Measurements from ENCODE around the gene C1orf21.

The C1orf21 gene

DNA sequence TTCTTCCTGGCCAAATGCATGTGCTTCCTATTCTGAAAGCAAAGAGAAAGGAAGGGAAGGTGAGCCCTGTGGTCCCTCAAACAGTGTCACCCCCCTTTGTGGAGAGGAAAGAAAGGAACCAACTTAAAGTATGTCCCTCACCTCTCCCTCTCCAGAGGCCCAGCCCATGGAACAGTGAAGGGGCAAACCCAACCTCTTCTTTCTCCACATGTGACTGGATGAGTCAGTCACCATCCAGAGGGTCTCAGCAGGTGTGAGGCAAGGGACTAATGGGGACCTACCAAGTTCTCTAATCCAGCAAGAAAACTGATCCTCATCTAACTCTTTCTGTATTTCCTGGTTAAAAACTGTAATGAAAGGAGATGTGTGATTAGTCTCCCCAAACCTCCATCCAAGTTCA, 222.2 kb downstream of the C1orf21 start:
- TF ChIP-seq GATA3 (IDR thresholded peaks at IDR 0.05; ENCODE audit: low read depth, low read length) (no peak), GATA2 (IDR thresholded peaks at IDR 0.05; ENCODE audit: low read depth, low read length) (no peak)

DNA sequence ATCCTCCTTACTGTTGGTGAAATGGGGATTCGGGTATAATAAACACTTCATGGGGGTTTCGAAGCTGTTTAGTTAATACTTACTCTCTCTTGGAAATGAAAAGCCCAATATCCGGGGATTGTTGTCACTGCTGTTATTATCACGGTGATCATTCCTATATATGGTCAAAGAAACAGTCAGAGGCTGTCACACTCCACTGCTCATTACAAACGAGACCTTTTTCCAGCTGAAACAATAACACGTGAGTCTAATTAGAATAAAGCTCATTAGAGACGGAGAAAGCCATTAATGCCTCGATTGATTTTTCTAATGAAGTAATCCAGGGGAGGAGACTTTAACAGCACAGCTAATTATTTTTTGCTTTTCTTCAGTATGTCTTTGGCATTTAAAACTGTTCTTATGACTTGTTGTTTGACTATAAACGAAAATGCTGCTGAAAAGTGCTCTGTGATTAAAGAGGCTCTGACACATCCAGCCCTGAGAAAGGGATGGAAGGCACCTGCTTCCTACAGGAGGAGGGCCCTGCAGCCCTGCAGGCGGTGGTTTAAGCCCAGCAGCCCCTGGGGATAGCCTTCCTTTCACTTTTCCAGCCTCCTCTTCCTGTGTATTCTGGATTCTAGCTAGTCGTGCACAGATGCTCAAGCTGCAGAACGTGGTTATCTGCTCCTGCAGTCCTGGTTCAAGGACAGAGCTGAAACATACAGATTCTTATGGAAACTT, 224.2 kb downstream of the C1orf21 start:
- TF ChIP-seq GATA3 (IDR thresholded peaks at IDR 0.05; ENCODE audit: low read depth, low read length): no peak
- no peak for TF ChIP-seq GATA2 (IDR thresholded peaks at IDR 0.05; ENCODE audit: low read depth, low read length)

DNA sequence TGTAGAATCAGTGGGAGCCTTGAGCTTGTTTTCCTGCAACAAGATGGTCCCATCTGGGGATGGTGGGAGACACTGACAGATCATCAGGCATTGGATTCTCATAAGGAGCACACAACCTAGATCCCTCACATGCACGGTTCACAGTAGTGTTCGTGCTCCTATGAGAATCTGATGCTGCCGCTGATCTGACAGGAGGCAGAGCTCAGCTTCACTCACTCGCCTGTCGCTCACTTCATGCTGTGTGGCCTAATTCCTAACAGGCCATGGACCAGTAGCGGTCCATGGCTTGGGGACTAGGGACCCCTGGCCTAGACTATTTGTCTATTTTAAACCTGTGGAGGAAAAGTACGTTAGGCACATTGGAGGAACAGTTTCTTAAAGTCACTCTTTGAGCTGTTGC, 227.8 kb downstream of the C1orf21 start:
- TF ChIP-seq GATA3 (IDR thresholded peaks at IDR 0.05; ENCODE audit: low read depth, low read length) (no peak), GATA2 (IDR thresholded peaks at IDR 0.05; ENCODE audit: low read depth, low read length) (no peak)

DNA sequence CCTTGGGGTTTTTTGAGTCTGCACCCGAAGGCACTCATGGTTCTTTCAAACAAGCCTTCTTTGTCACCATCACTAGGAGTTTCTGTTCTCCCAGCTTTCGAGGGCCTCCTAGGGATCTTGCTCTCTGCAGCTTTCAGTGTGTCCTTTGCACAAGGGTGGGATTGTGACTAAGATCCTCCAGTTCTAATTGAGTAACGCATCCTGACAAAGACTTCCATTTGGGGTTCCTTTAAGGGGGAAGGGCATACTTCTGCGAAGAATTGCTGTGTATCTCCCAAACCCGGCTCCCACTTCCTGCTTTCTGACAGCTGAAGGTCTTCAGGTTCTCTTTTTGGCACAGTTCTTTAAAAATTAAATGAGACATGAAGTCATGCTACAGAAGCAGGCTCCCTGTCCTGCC, 228.5 kb downstream of the C1orf21 start:
- TF ChIP-seq GATA2 (IDR thresholded peaks at IDR 0.05; ENCODE audit: low read depth, low read length) (no peak), GATA3 (IDR thresholded peaks at IDR 0.05; ENCODE audit: low read depth, low read length) (no peak)

DNA sequence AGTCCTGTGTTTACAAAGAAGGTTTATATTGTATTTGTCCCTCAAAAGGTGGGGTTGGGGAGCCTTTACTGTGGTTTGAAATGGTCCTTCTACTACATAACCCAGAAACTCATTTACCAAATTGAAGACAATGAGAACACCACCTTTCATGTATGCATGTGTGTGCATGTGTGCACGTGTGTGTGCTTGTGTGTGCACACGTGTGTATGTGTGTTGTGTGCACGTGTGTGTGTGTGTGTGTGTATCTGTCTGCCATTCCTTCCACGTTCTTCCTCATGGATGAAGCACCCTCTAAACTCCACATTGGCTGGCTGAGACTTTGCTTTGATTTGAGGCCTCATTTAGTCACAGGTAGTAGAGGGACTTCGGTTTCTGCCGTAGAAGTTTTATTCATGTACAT, 229.7 kb downstream of the C1orf21 start:
- TF ChIP-seq GATA3 (IDR thresholded peaks at IDR 0.05; ENCODE audit: low read depth, low read length) (no peak), GATA2 (IDR thresholded peaks at IDR 0.05; ENCODE audit: low read depth, low read length) (no peak)

DNA sequence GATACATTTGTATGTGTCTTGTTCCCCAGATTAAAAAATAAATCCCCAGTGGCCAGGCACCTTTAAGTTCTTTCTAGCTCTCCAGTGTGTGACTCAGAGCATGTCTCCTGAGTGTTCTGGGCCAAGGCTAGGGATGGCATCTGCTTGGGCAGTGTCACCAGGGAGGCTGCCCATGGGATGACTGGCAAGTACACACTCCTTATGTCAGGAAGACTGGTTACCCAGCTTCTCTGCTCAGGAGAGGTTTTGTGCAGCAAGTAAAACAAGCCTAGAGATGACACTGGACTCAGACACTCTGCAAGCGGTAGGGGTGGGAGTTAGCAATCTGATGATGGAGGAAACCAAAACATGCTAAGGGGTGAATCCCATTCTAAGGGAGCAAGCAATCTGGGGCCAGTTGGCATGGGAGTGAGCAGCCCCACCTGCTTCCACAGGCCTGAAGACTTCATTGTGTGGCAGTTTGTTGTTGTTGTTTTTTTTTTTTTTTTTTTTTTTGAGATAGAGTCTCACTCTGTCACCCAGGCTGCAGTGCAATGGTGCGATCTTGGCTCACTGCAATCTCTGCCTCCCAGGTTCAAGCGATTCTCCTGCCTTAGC, 230.7 kb downstream of the C1orf21 start:
- no peak for TF ChIP-seq GATA2 (IDR thresholded peaks at IDR 0.05; ENCODE audit: low read depth, low read length)
- no peak for TF ChIP-seq GATA3 (IDR thresholded peaks at IDR 0.05; ENCODE audit: low read depth, low read length)

DNA sequence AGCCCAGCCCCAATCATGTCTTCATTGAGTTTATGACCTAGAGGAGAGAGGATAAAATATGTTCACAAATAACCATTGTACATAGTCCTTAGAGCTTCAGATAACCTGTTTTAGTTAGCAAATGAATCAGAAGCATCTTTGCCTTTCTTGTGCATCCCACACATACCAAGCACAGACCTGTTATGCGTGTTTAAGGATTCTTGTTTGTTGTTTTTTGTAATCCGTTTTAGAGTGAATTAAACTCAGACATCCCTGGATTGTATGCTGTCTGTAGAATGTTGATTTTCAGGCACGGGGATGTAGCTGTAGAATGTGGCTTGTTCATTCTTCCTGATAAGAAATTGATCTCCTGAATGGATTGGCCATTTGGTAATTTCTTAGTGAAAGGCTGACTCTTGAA, 232.0 kb downstream of the C1orf21 start:
- TF ChIP-seq GATA2 (IDR thresholded peaks at IDR 0.05; ENCODE audit: low read depth, low read length) (no peak), GATA3 (IDR thresholded peaks at IDR 0.05; ENCODE audit: low read depth, low read length) (no peak)

DNA sequence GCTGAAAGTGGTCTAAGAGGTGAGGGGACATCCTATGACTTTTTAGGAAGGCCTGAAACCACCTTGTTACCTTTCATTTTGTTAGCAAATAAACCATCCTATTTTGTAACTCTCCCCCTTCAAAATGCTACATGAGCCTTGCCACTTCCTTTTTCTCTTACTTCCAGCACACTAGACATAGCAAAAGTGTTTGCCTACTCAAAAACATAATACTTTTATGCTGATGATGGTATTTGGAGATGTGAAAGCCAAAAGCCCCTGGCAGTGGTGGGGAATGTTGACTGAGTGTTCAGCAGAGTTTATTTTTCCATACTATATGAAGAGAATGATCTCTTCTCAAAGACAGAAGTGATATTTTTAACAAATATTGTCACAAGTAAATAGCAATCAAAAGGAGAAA, 233.6 kb downstream of the C1orf21 start:
- TF ChIP-seq GATA3 (IDR thresholded peaks at IDR 0.05; ENCODE audit: low read depth, low read length) (no peak), GATA2 (IDR thresholded peaks at IDR 0.05; ENCODE audit: low read depth, low read length) (no peak)

DNA sequence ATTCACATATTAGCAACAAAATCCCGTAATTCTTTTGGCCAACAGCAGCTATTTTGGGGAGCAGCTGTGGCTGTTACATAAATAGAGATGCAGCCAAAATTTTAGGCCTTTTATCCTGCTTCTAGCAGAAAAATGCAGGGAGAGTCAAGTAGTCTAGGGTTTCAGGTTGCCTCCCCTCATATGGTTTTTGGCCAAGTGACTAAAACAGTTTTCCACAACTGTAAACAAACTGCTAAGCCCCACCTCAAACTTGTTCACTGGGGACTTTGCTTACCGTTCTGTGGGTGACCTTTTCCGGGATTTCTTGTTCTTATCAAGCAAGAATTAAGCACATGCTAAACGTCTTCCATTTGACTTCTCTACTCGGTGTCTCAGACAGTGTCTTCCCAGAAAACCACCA, 234.4 kb downstream of the C1orf21 start:
- no peak for TF ChIP-seq GATA2 (IDR thresholded peaks at IDR 0.05; ENCODE audit: low read depth, low read length)
- no peak for TF ChIP-seq GATA3 (IDR thresholded peaks at IDR 0.05; ENCODE audit: low read depth, low read length)

DNA sequence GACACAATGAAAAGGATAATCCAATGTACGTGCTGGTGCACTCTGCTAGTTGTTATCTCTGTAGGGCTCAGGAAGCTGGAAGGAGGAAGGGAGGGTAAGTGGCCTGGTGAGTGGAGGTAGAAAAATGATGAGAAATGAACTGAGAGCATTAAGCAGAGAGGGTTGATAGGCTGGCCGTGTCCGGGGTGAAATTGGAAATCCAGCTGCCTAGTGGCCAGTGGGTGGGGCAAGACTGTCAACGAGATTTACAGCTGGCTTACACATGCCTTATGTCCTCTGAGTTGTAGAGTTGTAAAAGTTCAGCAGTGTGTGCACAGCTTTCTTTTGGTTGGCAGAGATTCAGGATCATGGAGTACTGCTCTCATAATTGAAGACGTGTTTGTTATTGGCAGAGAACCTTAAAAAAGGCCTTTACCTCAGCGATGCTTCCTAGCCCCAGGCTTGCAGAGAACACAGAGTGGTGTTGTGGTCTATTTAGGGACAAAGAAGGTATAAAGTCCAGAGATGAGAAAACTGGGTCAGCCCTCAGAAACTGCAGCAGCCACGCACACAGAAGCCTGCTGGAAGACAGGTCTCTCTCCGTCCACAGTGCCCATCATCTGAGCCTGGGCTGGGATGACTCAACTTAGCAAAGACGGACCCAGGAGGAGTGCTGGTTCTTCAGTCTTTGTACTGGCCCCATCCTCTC, 235.5 kb downstream of the C1orf21 start:
- peak; percentile 76 for TF ChIP-seq GATA2 (IDR thresholded peaks at IDR 0.05; ENCODE audit: low read depth, low read length)
- no peak for TF ChIP-seq GATA3 (IDR thresholded peaks at IDR 0.05; ENCODE audit: low read depth, low read length)

DNA sequence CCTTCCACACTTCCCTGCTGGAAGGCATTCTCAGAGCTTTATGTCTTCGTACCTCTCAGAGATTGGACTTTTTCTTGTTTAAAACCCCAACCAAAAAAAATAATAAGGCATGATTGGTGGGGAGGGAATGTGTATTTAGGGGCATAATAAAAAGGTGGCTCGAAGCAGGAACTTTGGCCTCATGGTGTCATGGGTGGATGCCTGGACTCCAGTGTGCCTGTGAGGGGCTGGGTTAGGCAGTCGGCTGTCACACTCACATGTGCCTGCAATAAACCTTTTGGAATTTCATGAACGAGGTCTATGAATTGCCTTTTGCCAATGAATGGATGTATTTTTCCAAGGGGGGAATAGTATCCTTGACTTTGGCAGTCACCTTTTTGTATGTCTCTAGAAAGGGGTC, 236.6 kb downstream of the C1orf21 start:
- TF ChIP-seq GATA3 (IDR thresholded peaks at IDR 0.05; ENCODE audit: low read depth, low read length): no peak
- TF ChIP-seq GATA2 (IDR thresholded peaks at IDR 0.05; ENCODE audit: low read depth, low read length): no peak

DNA sequence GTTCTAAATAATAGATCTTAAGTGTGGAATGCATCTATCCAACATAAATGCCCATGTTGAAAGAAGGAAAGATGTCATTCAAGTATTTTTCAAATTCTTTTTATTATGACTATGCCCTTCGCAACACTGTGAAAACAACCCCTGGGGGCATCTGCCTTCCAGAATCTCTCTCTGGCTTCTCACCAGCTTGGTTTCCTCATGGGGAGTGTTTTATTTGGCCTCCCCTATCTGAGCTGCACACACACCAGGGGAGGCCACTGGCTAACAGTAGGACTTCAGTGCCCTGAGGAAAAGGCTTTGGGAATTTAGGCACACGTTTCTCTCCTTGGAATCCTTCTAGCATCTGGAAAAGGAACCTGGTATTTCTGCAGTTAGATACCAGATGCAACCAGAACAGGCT, 237.2 kb downstream of the C1orf21 start:
- TF ChIP-seq GATA2 (IDR thresholded peaks at IDR 0.05; ENCODE audit: low read depth, low read length): no peak
- no peak for TF ChIP-seq GATA3 (IDR thresholded peaks at IDR 0.05; ENCODE audit: low read depth, low read length)

DNA sequence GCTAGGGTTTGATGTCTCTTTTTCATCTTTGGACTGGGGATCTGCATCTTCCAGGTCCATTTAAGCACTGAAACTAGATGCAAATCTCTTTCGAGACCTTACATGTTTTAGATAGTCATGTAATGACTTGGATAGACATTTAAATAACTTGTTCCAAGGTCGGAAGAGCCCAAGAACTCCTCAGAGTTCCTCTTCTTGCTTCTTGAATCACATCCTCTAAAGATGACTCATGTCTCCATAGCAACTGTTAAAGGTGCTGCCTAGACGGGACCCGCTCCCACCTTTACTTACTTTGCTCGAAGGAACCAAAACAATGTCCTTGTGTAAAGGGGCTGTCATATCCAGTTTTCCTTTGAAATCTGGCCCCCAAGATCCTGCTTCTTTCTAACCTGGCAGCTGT, 237.8 kb downstream of the C1orf21 start:
- TF ChIP-seq GATA3 (IDR thresholded peaks at IDR 0.05; ENCODE audit: low read depth, low read length) (no peak), GATA2 (IDR thresholded peaks at IDR 0.05; ENCODE audit: low read depth, low read length) (no peak)

DNA sequence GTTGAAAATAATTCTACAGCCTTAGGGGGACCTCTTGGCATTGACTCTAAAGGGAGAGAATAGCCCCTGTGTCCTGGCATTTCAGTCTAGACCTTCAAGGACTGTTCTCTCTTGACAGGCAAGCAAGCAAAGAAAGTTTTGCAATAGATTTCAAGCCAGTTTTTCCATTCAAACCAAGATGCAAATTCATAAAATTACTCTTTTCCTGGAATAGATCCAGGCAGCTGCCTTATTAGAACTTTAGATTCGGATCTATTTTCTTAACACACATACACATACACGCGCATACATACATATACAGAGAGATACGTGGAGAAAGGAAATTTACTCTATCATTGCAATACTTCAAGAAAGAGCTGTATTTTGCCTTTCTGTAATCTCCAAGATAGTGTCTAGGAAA, 238.4 kb downstream of the C1orf21 start:
- TF ChIP-seq GATA2 (IDR thresholded peaks at IDR 0.05; ENCODE audit: low read depth, low read length): no peak
- TF ChIP-seq GATA3 (IDR thresholded peaks at IDR 0.05; ENCODE audit: low read depth, low read length): no peak
